ENCODE measurements around the gene MYOD1. TPM values are rescaled to one million over a fixed set of nuclear protein-coding genes. Genes with fewer than 3 reads are reported as not detected.

The MYOD1 gene
- total and polyA plus RNA-seq, 9 of the 15 experiments (the other 6 are each of a cell fraction or from before 2014, with no cell fraction given), result not detected

DNA sequence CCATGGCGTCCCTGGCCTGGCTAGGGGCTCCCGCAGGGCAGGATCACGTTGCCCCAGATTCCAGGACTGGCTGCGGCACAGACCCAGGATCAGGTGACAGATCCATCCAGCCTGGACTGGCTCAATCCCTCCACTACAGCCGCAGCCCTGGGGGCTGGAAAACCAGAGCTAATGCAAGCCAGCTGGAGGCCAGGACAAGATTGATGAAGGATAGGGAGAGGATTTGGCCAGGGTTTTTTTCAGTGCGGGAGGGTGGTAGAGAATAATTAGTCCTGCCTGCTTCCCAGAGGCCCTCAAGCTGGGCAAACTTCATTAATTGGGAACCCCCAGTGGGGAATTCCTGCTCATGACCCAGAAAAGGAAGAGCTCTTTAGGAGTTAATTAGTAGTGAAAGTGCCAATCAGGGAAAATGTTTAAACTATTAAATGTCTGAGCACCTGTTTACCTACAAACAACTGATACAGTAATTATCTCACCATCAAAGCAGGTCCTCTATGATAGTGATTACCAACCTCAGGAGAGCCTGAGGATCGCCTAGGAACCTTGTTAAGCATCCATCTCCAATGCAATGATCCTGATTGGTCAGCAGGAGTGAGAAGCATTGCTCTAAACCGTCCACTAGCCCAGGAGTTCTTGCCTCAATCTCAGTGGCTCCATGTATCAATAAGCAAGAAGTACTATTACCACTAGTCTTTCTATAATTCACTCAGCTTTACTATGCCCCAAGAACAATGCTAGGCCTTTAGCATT, 33.0 kb upstream of the MYOD1 start:
- BruUV-seq (replicated peaks), result no TSS peak
- H3K27ac ChIP-seq (ENCODE audit: extremely low read depth, low read depth, low read length), result no peak overlapping the region
- H3K36me3 ChIP-seq (ENCODE audit: control insufficient read depth, insufficient read depth, low read length), result no peaks in the 10 kb centered on the region
- H3K27me3 ChIP-seq (ENCODE audit: control insufficient read depth in 2 of 2, insufficient read depth in 2 of 2, low read length in 2 of 2), result peaks cover 19 to 37% of the 10 kb centered on the region in 2 experiments
- no peaks in the 10 kb centered on the region for H3K9me1 ChIP-seq (ENCODE audit: control insufficient read depth, insufficient read depth, low read length)
- intact Hi-C loops (cut with micrococcal nuclease) (no loop called here), in situ Hi-C loops (cut with MboI) (no loop called here)
- no peak overlapping the region for H3K4me2 ChIP-seq (ENCODE audit: insufficient read depth, low read length)
- no peaks in the 10 kb centered on the region for H4K20me1 ChIP-seq (replicated peaks; ENCODE audit: control insufficient read depth, insufficient read depth, low read length)
- no peak overlapping the region for H2AFZ ChIP-seq (ENCODE audit: low read depth, low read length)
- no peaks in the 10 kb centered on the region for H3K9me3 ChIP-seq (replicated peaks; ENCODE audit: control insufficient read depth, insufficient read depth, low read depth, low read length)
- no peaks in the 10 kb centered on the region for H3K79me2 ChIP-seq (ENCODE audit: control insufficient read depth, insufficient read depth, low read length)
- CTCF ChIA-PET (ENCODE audit: low intra/inter-chr PET ratio), result no interaction called here
- no peak overlapping the region for H3K4me3 ChIP-seq
- TF ChIP-seq SUPT5H (IDR thresholded peaks at IDR 0.05), result no peak
- no peak for TF ChIP-seq CREBBP (IDR thresholded peaks at IDR 0.05; ENCODE audit: low read depth, low read length)
- TF ChIP-seq ETV5 (CRISPR knock-in tag; IDR thresholded peaks at IDR 0.05; ENCODE audit: low read depth), result no peak
- TF ChIP-seq, protein P1, sequence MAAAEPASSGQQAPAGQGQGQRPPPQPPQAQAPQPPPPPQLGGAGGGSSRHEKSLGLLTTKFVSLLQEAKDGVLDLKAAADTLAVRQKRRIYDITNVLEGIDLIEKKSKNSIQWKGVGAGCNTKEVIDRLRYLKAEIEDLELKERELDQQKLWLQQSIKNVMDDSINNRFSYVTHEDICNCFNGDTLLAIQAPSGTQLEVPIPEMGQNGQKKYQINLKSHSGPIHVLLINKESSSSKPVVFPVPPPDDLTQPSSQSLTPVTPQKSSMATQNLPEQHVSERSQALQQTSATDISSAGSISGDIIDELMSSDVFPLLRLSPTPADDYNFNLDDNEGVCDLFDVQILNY (CRISPR knock-in tag; IDR thresholded peaks at IDR 0.05), result no peak
- no peak for TF ChIP-seq SOX6 (IDR thresholded peaks at IDR 0.05)
- TF ChIP-seq GTF2F1 (IDR thresholded peaks at IDR 0.05; ENCODE audit: low read depth, low read length), result no peak
- TF ChIP-seq, protein P2, sequence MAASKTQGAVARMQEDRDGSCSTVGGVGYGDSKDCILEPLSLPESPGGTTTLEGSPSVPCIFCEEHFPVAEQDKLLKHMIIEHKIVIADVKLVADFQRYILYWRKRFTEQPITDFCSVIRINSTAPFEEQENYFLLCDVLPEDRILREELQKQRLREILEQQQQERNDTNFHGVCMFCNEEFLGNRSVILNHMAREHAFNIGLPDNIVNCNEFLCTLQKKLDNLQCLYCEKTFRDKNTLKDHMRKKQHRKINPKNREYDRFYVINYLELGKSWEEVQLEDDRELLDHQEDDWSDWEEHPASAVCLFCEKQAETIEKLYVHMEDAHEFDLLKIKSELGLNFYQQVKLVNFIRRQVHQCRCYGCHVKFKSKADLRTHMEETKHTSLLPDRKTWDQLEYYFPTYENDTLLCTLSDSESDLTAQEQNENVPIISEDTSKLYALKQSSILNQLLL (CRISPR knock-in tag; IDR thresholded peaks at IDR 0.05; ENCODE audit: borderline replicate concordance), result no peak
- TF ChIP-seq ZNF3 (CRISPR knock-in tag; IDR thresholded peaks at IDR 0.05), result no peak
- TF ChIP-seq, protein P3, sequence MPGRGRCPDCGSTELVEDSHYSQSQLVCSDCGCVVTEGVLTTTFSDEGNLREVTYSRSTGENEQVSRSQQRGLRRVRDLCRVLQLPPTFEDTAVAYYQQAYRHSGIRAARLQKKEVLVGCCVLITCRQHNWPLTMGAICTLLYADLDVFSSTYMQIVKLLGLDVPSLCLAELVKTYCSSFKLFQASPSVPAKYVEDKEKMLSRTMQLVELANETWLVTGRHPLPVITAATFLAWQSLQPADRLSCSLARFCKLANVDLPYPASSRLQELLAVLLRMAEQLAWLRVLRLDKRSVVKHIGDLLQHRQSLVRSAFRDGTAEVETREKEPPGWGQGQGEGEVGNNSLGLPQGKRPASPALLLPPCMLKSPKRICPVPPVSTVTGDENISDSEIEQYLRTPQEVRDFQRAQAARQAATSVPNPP (IDR thresholded peaks at IDR 0.05; ENCODE audit: borderline replicate concordance, insufficient read depth, insufficient read length), result no peak
- no peak for TF ChIP-seq ELF1 (tag; IDR thresholded peaks at IDR 0.05)
- TF ChIP-seq EWSR1 (IDR thresholded peaks at IDR 0.05; ENCODE audit: borderline replicate concordance, low read depth, partially characterized antibody), result no peak
- no peak for TF ChIP-seq NFATC3 (IDR thresholded peaks at IDR 0.05)
- TF ChIP-seq, protein P4, sequence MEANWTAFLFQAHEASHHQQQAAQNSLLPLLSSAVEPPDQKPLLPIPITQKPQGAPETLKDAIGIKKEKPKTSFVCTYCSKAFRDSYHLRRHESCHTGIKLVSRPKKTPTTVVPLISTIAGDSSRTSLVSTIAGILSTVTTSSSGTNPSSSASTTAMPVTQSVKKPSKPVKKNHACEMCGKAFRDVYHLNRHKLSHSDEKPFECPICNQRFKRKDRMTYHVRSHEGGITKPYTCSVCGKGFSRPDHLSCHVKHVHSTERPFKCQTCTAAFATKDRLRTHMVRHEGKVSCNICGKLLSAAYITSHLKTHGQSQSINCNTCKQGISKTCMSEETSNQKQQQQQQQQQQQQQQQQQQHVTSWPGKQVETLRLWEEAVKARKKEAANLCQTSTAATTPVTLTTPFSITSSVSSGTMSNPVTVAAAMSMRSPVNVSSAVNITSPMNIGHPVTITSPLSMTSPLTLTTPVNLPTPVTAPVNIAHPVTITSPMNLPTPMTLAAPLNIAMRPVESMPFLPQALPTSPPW (CRISPR knock-in tag; IDR thresholded peaks at IDR 0.05), result no peak
- 2% methylated on average over 8 of the region's 8 CpGs for WGBS (ENCODE audit: insufficient coverage, low coverage, missing lambda C conversion rate)
- FAIRE-seq (no peak), DNase-seq (ENCODE audit: extremely low read depth in 1 of 4, low spot score in 3 of 4) (no peak), ATAC-seq (no peak)
- POLR2A ChIA-PET, result no interaction called here
- no peaks in the 10 kb centered on the region for H3K4me1 ChIP-seq (replicated peaks in 1 of 2; ENCODE audit: control insufficient read depth in 2 of 2, insufficient read depth in 2 of 2, low read length in 2 of 2)
- H3K9ac ChIP-seq (ENCODE audit: insufficient read depth in 1 of 2, low read depth in 2 of 2, low read length in 2 of 2), result no peak overlapping the region
